ENCODE results near the gene TNFAIP6. TPM values are rescaled to one million over a fixed set of nuclear protein-coding genes. Genes with fewer than 3 reads are reported as not detected.

The TNFAIP6 gene
- total RNA-seq, 1 experiment from 2014 or later, result not detected

GRCh38 chr2:151315381-151315903, 42.0 kb upstream of the TNFAIP6 start:
- no peak overlapping the region for H2AFZ ChIP-seq (ENCODE audit: low read depth, low read length, poor library complexity, severe bottlenecking)
- no peak for TF ChIP-seq JUND (IDR thresholded peaks at IDR 0.05)
- no peak for TF ChIP-seq MAX (IDR thresholded peaks at IDR 0.05)
- TF ChIP-seq SRF (IDR thresholded peaks at IDR 0.05; ENCODE audit: low read depth), result no peak
- no peak for TF ChIP-seq CEBPB (IDR thresholded peaks at IDR 0.05; ENCODE audit: low read depth)
- no peak for TF ChIP-seq TCF7L2 (IDR thresholded peaks at IDR 0.05; ENCODE audit: borderline replicate concordance, extremely low read depth, insufficient read depth, insufficient read length)
- no peak for TF ChIP-seq ZNF274 (IDR thresholded peaks at IDR 0.05; ENCODE audit: low read depth, low read length)
- TF ChIP-seq ELF1 (IDR thresholded peaks at IDR 0.05; ENCODE audit: borderline replicate concordance, low read depth), result no peak
- TF ChIP-seq ATF3 (IDR thresholded peaks at IDR 0.05), result no peak
- no peak for TF ChIP-seq POLR2A (IDR thresholded peaks at IDR 0.05; ENCODE audit: borderline replicate concordance, extremely low read depth, insufficient read depth, insufficient read length)
- TF ChIP-seq SIN3A (IDR thresholded peaks at IDR 0.05; ENCODE audit: low read depth), result no peak
- no peak for TF ChIP-seq EZH2 (IDR thresholded peaks at IDR 0.05)
- TF ChIP-seq SP1 (IDR thresholded peaks at IDR 0.05; ENCODE audit: low read depth), result no peak
- H3K9me2 ChIP-seq (ENCODE audit: insufficient read depth), result no peaks in the 10 kb centered on the region
- no peak for DNase-seq (ENCODE audit: low read depth, low spot score)
- H3K9ac ChIP-seq (ENCODE audit: low read length), result no peak overlapping the region
- H3K27me3 ChIP-seq (ENCODE audit: insufficient read depth, low read length), result no peaks in the 10 kb centered on the region
- ATAC-seq, result no peak
- H3K9me3 ChIP-seq (ENCODE audit: control insufficient read depth in 1 of 2, insufficient read depth in 1 of 2, low read depth in 1 of 2, low read length in 2 of 2), result no peaks in the 10 kb centered on the region
- ChIA-PET CTCF (no interaction called here), POLR2A (no interaction called here), RAD21 (ENCODE audit: low non-redundant PET in 1 of 2, low total read pairs in 2 of 2, uncharacterized antibody in 2 of 2, unreplicated experiment in 2 of 2) (no interaction called here)
- H3K79me2 ChIP-seq (ENCODE audit: insufficient read depth, low read length), result no peaks in the 10 kb centered on the region
- H3K4me3 ChIP-seq (replicated peaks in 1 of 2; ENCODE audit: low read depth in 1 of 2, low read length in 2 of 2), result no peak overlapping the region
- H3K4me2 ChIP-seq (ENCODE audit: low read length), result no peak overlapping the region
- no TSS peak for BruUV-seq (replicated peaks)
- intact Hi-C loops (cut with micrococcal nuclease), result no loop called here
- H4K20me1 ChIP-seq (ENCODE audit: insufficient read depth), result no peaks in the 10 kb centered on the region
- H3K4me1 ChIP-seq (ENCODE audit: control insufficient read depth in 1 of 2, insufficient read depth in 2 of 2, low read length in 2 of 2), result no peaks in the 10 kb centered on the region
- H3K27ac ChIP-seq (ENCODE audit: low read depth, low read length), result no peak overlapping the region
- no peaks in the 10 kb centered on the region for H3K36me3 ChIP-seq (ENCODE audit: control insufficient read depth in 1 of 2, insufficient read depth in 2 of 2, low read length in 2 of 2)

- Histone ChIP-seq H3K4me1 (ENCODE audit: control insufficient read depth in 1 of 2, insufficient read depth in 2 of 2, low read length in 2 of 2) (no peaks in the 10 kb centered on the region), H3K4me2 (ENCODE audit: low read length) (no peak overlapping the region), H3K27ac (ENCODE audit: low read depth, low read length) (no peak overlapping the region), H3K9me3 (ENCODE audit: control insufficient read depth in 1 of 2, insufficient read depth in 1 of 2, low read depth in 1 of 2, low read length in 2 of 2) (no peaks in the 10 kb centered on the region), H3K36me3 (ENCODE audit: control insufficient read depth in 1 of 2, insufficient read depth in 2 of 2, low read length in 2 of 2) (no peaks in the 10 kb centered on the region), H3K4me3 (replicated peaks in 1 of 2; ENCODE audit: low read depth in 1 of 2, low read length in 2 of 2) (no peak overlapping the region), H3K9ac (ENCODE audit: low read length) (no peak overlapping the region), H3K79me2 (ENCODE audit: insufficient read depth, low read length) (no peaks in the 10 kb centered on the region), H3K27me3 (ENCODE audit: insufficient read depth, low read length) (no peaks in the 10 kb centered on the region), H2AFZ (ENCODE audit: low read depth, low read length, poor library complexity, severe bottlenecking) (no peak overlapping the region), H3K9me2 (ENCODE audit: insufficient read depth) (no peaks in the 10 kb centered on the region), H4K20me1 (ENCODE audit: insufficient read depth) (no peaks in the 10 kb centered on the region)
- ChIA-PET POLR2A (no interaction called here), CTCF (no interaction called here), RAD21 (ENCODE audit: low non-redundant PET in 1 of 2, low total read pairs in 2 of 2, uncharacterized antibody in 2 of 2, unreplicated experiment in 2 of 2) (no interaction called here)
- DNase-seq (ENCODE audit: low read depth, low spot score), result no peak
- intact Hi-C loops (cut with micrococcal nuclease), result no loop called here
- no TSS peak for BruUV-seq (replicated peaks)
- no peak for ATAC-seq
- no peak for TF ChIP-seq JUND (IDR thresholded peaks at IDR 0.05)
- TF ChIP-seq ATF3 (IDR thresholded peaks at IDR 0.05), result no peak
- no peak for TF ChIP-seq EZH2 (IDR thresholded peaks at IDR 0.05)
- TF ChIP-seq REST (IDR thresholded peaks at IDR 0.05; ENCODE audit: low read depth), result no peak
- TF ChIP-seq YY1 (IDR thresholded peaks at IDR 0.05; ENCODE audit: extremely low read depth, insufficient replicate concordance, low read depth, low read length), result no peak
- no peak for TF ChIP-seq POLR2AphosphoS5 (IDR thresholded peaks at IDR 0.05; ENCODE audit: low read depth, low read length)
- no peak for TF ChIP-seq EZH2phosphoT487 (IDR thresholded peaks at IDR 0.05; ENCODE audit: borderline replicate concordance)
- no peak for TF ChIP-seq MAX (IDR thresholded peaks at IDR 0.05)
- no peak for TF ChIP-seq ZFX (IDR thresholded peaks at IDR 0.05)
- no peak for TF ChIP-seq EGR1 (IDR thresholded peaks at IDR 0.05; ENCODE audit: low read depth)
- no peak for TF ChIP-seq TCF7L2 (IDR thresholded peaks at IDR 0.05; ENCODE audit: borderline replicate concordance, extremely low read depth, insufficient read depth, insufficient read length)
Measured at GRCh38 chr2:151325581-151326095, 31.8 kb upstream of the TNFAIP6 start.
